GM23248 (cell line): Measurements from ENCODE around the gene CEP295NL.

Experiments used
- EZH2 ChIP-seq: fragments of 200-600 bp; sonication (generic); IDR thresholded peaks from 2 replicates; pipeline ENCODE4 v1.6.1; 2018; ENCODE audit warnings: antibody characterized with exemption, mild to moderate bottlenecking; ENCODE audit not compliant: insufficient read depth, poor library complexity, severe bottlenecking
- EZH2phosphoT487 ChIP-seq: fragments of 200-600 bp; sonication (generic); IDR thresholded peaks from 2 replicates; pipeline ENCODE4 v1.6.1; 2018; ENCODE audit warnings: antibody characterized with exemption, moderate library complexity, mild to moderate bottlenecking, low read depth; ENCODE audit not compliant: insufficient read depth

- no peak for TF ChIP-seq EZH2
- TF ChIP-seq EZH2phosphoT487 = no peak
Measured at GRCh38 chr17:78865682-78866390, 37.2 kb downstream of the CEP295NL start.
